CD14-positive monocyte (primary cell): Measurements from ENCODE around the gene ASIC2. TPM values are rescaled to one million over a fixed set of nuclear protein-coding genes. Genes with fewer than 3 reads are reported as not detected.

ENCODE experiments used
- DNase-seq, 3 donors: peaks; one replicate each; pipeline ENCODE4 v3.0.0-alpha.2; 2011 to 2022
- H2AFZ ChIP-seq: 2 replicates; pipeline ENCODE4 v1.6.0; 2012; ENCODE audit warnings: mild to moderate bottlenecking, low read depth, low read length, inconsistent platforms; ENCODE audit not compliant: insufficient read depth, poor library complexity, severe bottlenecking
- H3K27ac ChIP-seq, 2 donors: 1 replicate in 1 of 2; 2 replicates in 1 of 2; pipeline ENCODE4 v1.5.1; 2012 to 2013; ENCODE audit warnings: low read length in 2 of 2, control low read depth in 1 of 2, inconsistent platforms in 1 of 2, low read depth in 1 of 2, mild to moderate bottlenecking in 1 of 2
- H3K27me3 ChIP-seq, 2 donors: one replicate each; pipeline versions ENCODE4 v1.6.0 to v1.6.1; 2011 to 2013; ENCODE audit warnings: low read length in 2 of 2; ENCODE audit not compliant: control insufficient read depth in 2 of 2, insufficient read depth in 2 of 2
- H3K36me3 ChIP-seq, 2 donors: replicated peaks in 1 of 2; 1 replicate in 1 of 2; 2 replicates in 1 of 2; pipeline versions ENCODE4 v1.5.1 to v1.6.1; 2012 to 2013; ENCODE audit warnings: low read length in 2 of 2, control low read depth in 1 of 2, inconsistent platforms in 1 of 2, mild to moderate bottlenecking in 1 of 2; ENCODE audit not compliant: insufficient read depth in 2 of 2, control insufficient read depth in 1 of 2
- H3K4me1 ChIP-seq, 2 donors: 1 replicate in 1 of 2; 2 replicates in 1 of 2; pipeline versions ENCODE4 v1.5.1 to v1.6.1; 2012 to 2013; ENCODE audit warnings: low read length in 2 of 2, control low read depth in 1 of 2, inconsistent platforms in 1 of 2, mild to moderate bottlenecking in 1 of 2, moderate library complexity in 1 of 2; ENCODE audit not compliant: insufficient read depth in 2 of 2, control insufficient read depth in 1 of 2
- H3K4me2 ChIP-seq: replicated peaks from 2 replicates; pipeline ENCODE3; 2012; ENCODE audit warnings: low read length, moderate library complexity, mild to moderate bottlenecking; ENCODE audit not compliant: poor library complexity, severe bottlenecking; ENCODE audit errors: extremely low read depth
- H3K4me3 ChIP-seq, 3 experiments: fragments of 200-600 bp in 1 of 3; sonication (generic) in 1 of 3; replicated peaks in 1 of 3; 1 replicate in 2 of 3; 2 replicates in 1 of 3; pipeline ENCODE4 v1.5.1; 2011 to 2013; ENCODE audit warnings: low read length in 3 of 3, mild to moderate bottlenecking in 3 of 3, control low read depth in 2 of 3, low read depth in 2 of 3, inconsistent platforms in 1 of 3, moderate library complexity in 1 of 3
- H3K79me2 ChIP-seq: 2 replicates; pipeline ENCODE4 v1.6.0; 2012; ENCODE audit warnings: mild to moderate bottlenecking, control low read depth, inconsistent platforms, low read length, moderate library complexity; ENCODE audit not compliant: insufficient read depth
- H3K9ac ChIP-seq: 2 replicates; pipeline ENCODE4 v1.6.0; 2017; ENCODE audit warnings: low read length, mild to moderate bottlenecking; ENCODE audit not compliant: insufficient read depth, poor library complexity, severe bottlenecking
- H3K9me3 ChIP-seq, 2 donors: replicated peaks in 1 of 2; 1 replicate in 1 of 2; 2 replicates in 1 of 2; pipeline versions ENCODE4 v1.5.1 to v1.6.1; 2012 to 2013; ENCODE audit warnings: low read length in 2 of 2, control low read depth in 1 of 2; ENCODE audit not compliant: control insufficient read depth in 1 of 2, insufficient read depth in 1 of 2
- H4K20me1 ChIP-seq: 2 replicates; pipeline ENCODE4 v1.6.0; 2012; ENCODE audit warnings: mild to moderate bottlenecking, low read length, control low read depth, moderate library complexity; ENCODE audit not compliant: insufficient read depth
- H3K27ac Mint-ChIP-seq, 7 donors: one replicate each; pipeline ENCODE4 v1.8.0; 2020; ENCODE audit warnings: mild to moderate bottlenecking in 7 of 7, mixed read lengths in 7 of 7, moderate library complexity in 6 of 7, inconsistent platforms in 2 of 7
- H3K27me3 Mint-ChIP-seq, 3 donors: one replicate each; pipeline ENCODE4 v1.8.0; 2021 to 2022; ENCODE audit warnings: low read depth in 3 of 3, mild to moderate bottlenecking in 3 of 3, mixed read lengths in 3 of 3, moderate library complexity in 3 of 3, inconsistent platforms in 1 of 3
- H3K36me3 Mint-ChIP-seq, 2 donors: one replicate each; pipeline ENCODE4 v1.8.0; 2020; ENCODE audit warnings: mixed read lengths in 2 of 2, inconsistent platforms in 1 of 2, mild to moderate bottlenecking in 1 of 2
- H3K4me1 Mint-ChIP-seq: one replicate; pipeline ENCODE4 v1.8.0; 2020; ENCODE audit warnings: mild to moderate bottlenecking, mixed read lengths
- H3K4me3 Mint-ChIP-seq, 2 donors: one replicate each; pipeline ENCODE4 v1.8.0; 2020; ENCODE audit warnings: mild to moderate bottlenecking in 2 of 2, mixed read lengths in 2 of 2, moderate library complexity in 1 of 2
- H3K9me3 Mint-ChIP-seq, 7 donors: one replicate each; pipeline ENCODE4 v1.8.0; 2020 to 2022; ENCODE audit warnings: mixed read lengths in 7 of 7, mild to moderate bottlenecking in 6 of 7, moderate library complexity in 6 of 7, inconsistent platforms in 2 of 7
- CTCF ChIP-seq: fragments of 200-600 bp; IDR thresholded peaks from one replicate; pipeline ENCODE4 v1.8.0; 2022; ENCODE audit warnings: antibody characterized with exemption, mild to moderate bottlenecking
- WGBS: methylation state at CpG from one replicate; pipeline ENCODE4 v1.1.5; 2013; ENCODE audit warnings: missing lambda C conversion rate; ENCODE audit not compliant: insufficient coverage; 5-methylcytosine and 5-hydroxymethylcytosine counted together
- intact Hi-C, 2 donors: fragments of 100-400 bp; cut with micrococcal nuclease; formaldehyde crosslinking; loops; one replicate each; pipeline versions ENCODE4 v1.15.0 to v1.15.1; 2023
- polyA plus RNA-seq, 3 donors: library from polyadenylated mRNA; depleted of rRNA in 1 of 3; unstranded in 2 of 3; stranded (reverse) in 1 of 3; fragments of 300-500 nt in 2 of 3; fragments of >200 nt in 1 of 3; fragmentation: Illumina TruSeq in 2 of 3; gene quantifications; 1 replicate in 2 of 3; 2 replicates in 1 of 3; pipeline ENCODE4 v1.2.3, GENCODE V29; 2012 to 2021

ASIC2 gene
- polyA plus RNA-seq, 3 donors, result not detected

GRCh38 chr17:33056399-33057146, 236.5 kb downstream of the ASIC2 start:
- no peaks in the 10 kb centered on the region for H4K20me1 ChIP-seq
- no peak overlapping the region for H3K27ac Mint-ChIP-seq
- no peaks in the 10 kb centered on the region for H3K36me3 Mint-ChIP-seq
- no peaks in the 10 kb centered on the region for H3K9me3 ChIP-seq
- no peak overlapping the region for H3K9ac ChIP-seq
- H3K27ac ChIP-seq, result no peak overlapping the region
- H3K4me2 ChIP-seq, result no peak overlapping the region
- peaks cover 5 to 9% (median 8%) of the 10 kb centered on the region in 3 donors for H3K27me3 Mint-ChIP-seq
- H3K4me1 ChIP-seq, result no peaks in the 10 kb centered on the region
- no peaks in the 10 kb centered on the region for H3K4me1 Mint-ChIP-seq
- intact Hi-C loops, result no loop called here
- H3K9me3 Mint-ChIP-seq, result peaks cover 0 to 10% (median 2%) of the 10 kb centered on the region in 7 donors
- DNase-seq, result no peak
- H3K4me3 Mint-ChIP-seq, result no peak overlapping the region
- no peak overlapping the region for H2AFZ ChIP-seq
- WGBS, result 69% methylated on average over 4 of the region's 4 CpGs
- no peak overlapping the region for H3K4me3 ChIP-seq
- TF ChIP-seq CTCF, result no peak
- H3K27me3 ChIP-seq, result no peaks in the 10 kb centered on the region
- H3K79me2 ChIP-seq, result no peaks in the 10 kb centered on the region
- no peaks in the 10 kb centered on the region for H3K36me3 ChIP-seq

GRCh38 chr17:33055746-33056145, 237.3 kb downstream of the ASIC2 start:
- Mint-ChIP-seq H3K4me1 (no peaks in the 10 kb centered on the region), H3K9me3 (peaks cover 0 to 9% (median 2%) of the 10 kb centered on the region in 7 donors), H3K36me3 (no peaks in the 10 kb centered on the region), H3K4me3 (no peak overlapping the region), H3K27ac (no peak overlapping the region), H3K27me3 (peaks cover 5 to 9% (median 8%) of the 10 kb centered on the region in 3 donors)
- Histone ChIP-seq H3K4me1 (no peaks in the 10 kb centered on the region), H3K79me2 (no peaks in the 10 kb centered on the region), H3K4me2 (no peak overlapping the region), H3K9ac (no peak overlapping the region), H3K36me3 (no peaks in the 10 kb centered on the region), H3K27me3 (no peaks in the 10 kb centered on the region), H2AFZ (no peak overlapping the region), H3K4me3 (no peak overlapping the region), H3K27ac (no peak overlapping the region), H4K20me1 (no peaks in the 10 kb centered on the region), H3K9me3 (no peaks in the 10 kb centered on the region)
- DNase-seq, result no peak
- 92% methylated on average over 8 of the region's 9 CpGs for WGBS
- no peak for TF ChIP-seq CTCF
- intact Hi-C loops, result no loop called here
